AG04450 (cell line): ENCODE measurements around the gene MILR1. TPM values are rescaled to one million over a fixed set of nuclear protein-coding genes. Genes with fewer than 3 reads are reported as not detected.

ENCODE experiments used
- CTCF ChIA-PET: fragments of 300-600, 350-600 bp; formaldehyde crosslinking; extraction: SDS; loops from one replicate; lab custom pipeline; 2022; ENCODE audit warnings: antibody characterized with exemption, inconsistent platforms; lab: Charles Lee
- POLR2A ChIA-PET: fragments of 350-600 bp; formaldehyde crosslinking; extraction: SDS; loops from one replicate; lab custom pipeline; 2021; ENCODE audit warnings: antibody characterized with exemption, inconsistent platforms; lab: Yijun Ruan, JAX
- DNase-seq: peaks from one replicate; pipeline ENCODE4 v3.0.0-alpha.2; 2011; ENCODE audit warnings: low read depth, low spot score
- H3K27ac ChIP-seq: one replicate; pipeline ENCODE4 v1.5.1; 2012; ENCODE audit warnings: low read depth, low read length, control low read depth
- H3K27me3 ChIP-seq: one replicate; pipeline ENCODE4 v1.6.0; 2012; ENCODE audit warnings: low read length; ENCODE audit not compliant: control insufficient read depth, insufficient read depth
- H3K4me3 ChIP-seq: 2 replicates; pipeline ENCODE4 v1.5.1; 2011; ENCODE audit warnings: mild to moderate bottlenecking, low read depth, low read length, control low read depth
- H3K9me3 ChIP-seq: 2 replicates; pipeline ENCODE4 v1.5.1; 2012; ENCODE audit warnings: low read length; ENCODE audit not compliant: control insufficient read depth, insufficient read depth
- CTCF ChIP-seq: IDR thresholded peaks from 2 replicates; pipeline ENCODE4 v1.5.1; 2011; ENCODE audit warnings: low read depth, low read length, control low read depth, inconsistent platforms
- polyA plus RNA-seq: library from polyadenylated mRNA; depleted of rRNA; stranded (reverse); fragments of >200 nt; gene quantifications from 2 replicates; pipeline ENCODE4 v1.2.3, GENCODE V29; 2011

Gene MILR1
- polyA plus RNA-seq, 1 experiment = 5.4 TPM

- CTCF ChIA-PET = interaction anchor here (1.5 kb wide), 1 partner anchor 20 kb away, joined by 4 read pairs; no protein-coding TSS in a partner anchor
- POLR2A ChIA-PET = no interaction called here
- no peak for TF ChIP-seq CTCF
- Histone ChIP-seq H3K27me3 (no peaks in the 10 kb centered on the region), H3K4me3 (no peak overlapping the region), H3K9me3 (no peaks in the 10 kb centered on the region), H3K27ac (no peak overlapping the region)
- no peak for DNase-seq
Measured at GRCh38 chr17:64472564-64472963, 23.6 kb downstream of the MILR1 start.

GRCh38 chr17:64477849-64478248 lies 28.9 kb downstream of the MILR1 start:
- ChIA-PET POLR2A (interaction anchor here (0.6 to 1.0 kb wide), 2 partner anchors 25 to 27 kb away, joined by 3 to 4 read pairs; no protein-coding TSS in a partner anchor), CTCF (interaction anchor here (0.5 to 7.5 kb wide), 6 partner anchors 13 to 621 kb away, joined by 3 to 59 read pairs (median 9); no protein-coding TSS in a partner anchor)
- Histone ChIP-seq H3K4me3 (no peak overlapping the region), H3K9me3 (no peaks in the 10 kb centered on the region), H3K27ac (no peak overlapping the region), H3K27me3 (no peaks in the 10 kb centered on the region)
- TF ChIP-seq CTCF = no peak
- DNase-seq = no peak

GRCh38 chr17:64480951-64481350 lies 32.0 kb downstream of the MILR1 start:
- no peak for TF ChIP-seq CTCF
- Histone ChIP-seq H3K9me3 (no peaks in the 10 kb centered on the region), H3K27ac (no peak overlapping the region), H3K4me3 (no peak overlapping the region), H3K27me3 (no peaks in the 10 kb centered on the region)
- ChIA-PET CTCF (interaction anchor here (0.6 to 7.5 kb wide), 2 partner anchors 10 to 62 kb away, joined by 4 to 59 read pairs; no protein-coding TSS in a partner anchor), POLR2A (no interaction called here)
- no peak for DNase-seq

GRCh38 chr17:64484380-64484779 lies 35.5 kb downstream of the MILR1 start:
- POLR2A ChIA-PET = no interaction called here
- no peaks in the 10 kb centered on the region for H3K9me3 ChIP-seq
- H3K4me3 ChIP-seq = no peak overlapping the region
- CTCF ChIA-PET = interaction anchor here (2.7 to 7.5 kb wide), 2 partner anchors 7 to 64 kb away, joined by 11 to 59 read pairs; no protein-coding TSS in a partner anchor
- no peaks in the 10 kb centered on the region for H3K27me3 ChIP-seq
- TF ChIP-seq CTCF = no peak
- H3K27ac ChIP-seq = no peak overlapping the region
- no peak for DNase-seq

- Histone ChIP-seq H3K9me3 (no peaks in the 10 kb centered on the region), H3K27me3 (no peaks in the 10 kb centered on the region), H3K4me3 (no peak overlapping the region), H3K27ac (no peak overlapping the region)
- no peak for DNase-seq
- ChIA-PET POLR2A (no interaction called here), CTCF (interaction anchor here (11.8 kb wide), 1 partner anchor 69 kb away, joined by 236 read pairs; no protein-coding TSS in a partner anchor)
- TF ChIP-seq CTCF = no peak
Measured at GRCh38 chr17:64488301-64488700, 39.4 kb downstream of the MILR1 start.
